SU-DHL-6 (cell line): ENCODE measurements around the gene BCL6.

Source experiments
- H2AFZ ChIP-seq: fragments of 200-600 bp; sonication (generic); 2 replicates; pipeline ENCODE4 v1.6.1; 2014; ENCODE audit warnings: low read depth, mild to moderate bottlenecking, moderate library complexity, mixed read lengths, antibody characterized with exemption, low read length; ENCODE audit not compliant: severe bottlenecking
- H3F3A ChIP-seq: fragments of 200-600 bp; shearing (Covaris generic); 2 replicates; pipeline ENCODE4 v1.6.0; 2016; ENCODE audit warnings: antibody characterized with exemption, mild to moderate bottlenecking; ENCODE audit not compliant: insufficient read depth
- H3K27ac ChIP-seq: fragments of 200-600 bp; sonication (generic); 2 replicates; pipeline ENCODE4 v1.5.1; 2016; ENCODE audit warnings: low read depth, mild to moderate bottlenecking, low read length, moderate library complexity, mixed read lengths
- H3K27me3 ChIP-seq: fragments of 200-600 bp; sonication (generic), shearing (Covaris generic); 2 replicates; pipeline ENCODE4 v1.6.0; 2014; ENCODE audit warnings: mild to moderate bottlenecking, low read length
- H3K36me3 ChIP-seq: fragments of 200-600 bp; sonication (generic); 2 replicates; pipeline ENCODE4 v1.6.1; 2014; ENCODE audit warnings: mild to moderate bottlenecking, low read length, mixed read lengths
- H3K4me2 ChIP-seq: fragments of 300-600, 200-600 bp; shearing (Covaris generic), sonication (generic); 2 replicates; pipeline ENCODE4 v1.6.0; 2014; ENCODE audit warnings: low read length, low read depth, mild to moderate bottlenecking; ENCODE audit not compliant: poor library complexity, severe bottlenecking
- H3K4me3 ChIP-seq: fragments of 200-600 bp; sonication (generic); 2 replicates; pipeline ENCODE4 v1.5.1; 2014; ENCODE audit warnings: antibody characterized with exemption, low read length, mild to moderate bottlenecking, mixed read lengths; ENCODE audit not compliant: insufficient read depth, poor library complexity, severe bottlenecking
- H3K79me2 ChIP-seq: fragments of 200-600 bp; sonication (generic); 2 replicates; pipeline ENCODE4 v1.6.1; 2014; ENCODE audit warnings: mild to moderate bottlenecking, low read length, moderate library complexity; ENCODE audit not compliant: insufficient read depth
- H3K9ac ChIP-seq: fragments of 200-600 bp; sonication (generic); 2 replicates; pipeline ENCODE4 v1.7.0; 2014; ENCODE audit warnings: mild to moderate bottlenecking, low read length
- H3K9me2 ChIP-seq: fragments of 200-600 bp; sonication (generic); replicated peaks from 2 replicates; pipeline ENCODE4 v1.6.1; 2014; ENCODE audit warnings: low read length; ENCODE audit not compliant: insufficient read depth
- H3K9me3 ChIP-seq: fragments of 200-600 bp; sonication (generic); 2 replicates; pipeline ENCODE4 v1.6.1; 2014; ENCODE audit warnings: low read length, mixed read lengths; ENCODE audit not compliant: insufficient read depth
- H4K20me1 ChIP-seq: fragments of 200-600 bp; sonication (generic); 2 replicates; pipeline ENCODE4 v1.6.1; 2014; ENCODE audit warnings: low read depth, mild to moderate bottlenecking, antibody characterized with exemption, low read length, moderate library complexity, mixed read lengths
- CTCF ChIP-seq: fragments of 200-600 bp; sonication (generic); IDR thresholded peaks from one replicate; pipeline ENCODE4 v1.5.1; 2017; ENCODE audit warnings: antibody characterized with exemption, mild to moderate bottlenecking, low read length, moderate library complexity; ENCODE audit not compliant: insufficient read depth, poor library complexity, severe bottlenecking
- EZH2phosphoT487 ChIP-seq: fragments of 200-600 bp; sonication (generic), shearing (Covaris generic); conservative IDR thresholded peaks from 2 replicates; pipeline ENCODE4 v1.6.1; 2018; ENCODE audit warnings: mild to moderate bottlenecking, antibody characterized with exemption, low read length, moderate library complexity, mixed read lengths

BCL6 gene

GRCh38 chr3:187739561-187740332, 5.5 kb downstream of the BCL6 start:
- peaks cover 7% of the 10 kb centered on the region for H4K20me1 ChIP-seq
- H3K4me3 ChIP-seq, result peak overlapping the region; percentile 99
- H3K4me2 ChIP-seq, result peak overlapping the region; percentile 97
- H3K9ac ChIP-seq, result peak overlapping the region; percentile 99
- peaks cover 100% of the 10 kb centered on the region for H3K79me2 ChIP-seq
- H3K9me3 ChIP-seq, result no peaks in the 10 kb centered on the region
- no peak for TF ChIP-seq EZH2phosphoT487
- peak; percentile 96 for TF ChIP-seq CTCF
- no peaks in the 10 kb centered on the region for H3K27me3 ChIP-seq
- H3K27ac ChIP-seq, result peak overlapping the region; percentile 92
- no peak overlapping the region for H2AFZ ChIP-seq
- no peaks in the 10 kb centered on the region for H3K9me2 ChIP-seq
- peaks cover 31% of the 10 kb centered on the region for H3K36me3 ChIP-seq
- peaks cover 93% of the 10 kb centered on the region for H3F3A ChIP-seq

GRCh38 chr3:187739094-187739560, 6.1 kb downstream of the BCL6 start:
- H3K27me3 ChIP-seq, result no peaks in the 10 kb centered on the region
- H3K9ac ChIP-seq, result peak overlapping the region; percentile 99
- H3F3A ChIP-seq, result peaks cover 94% of the 10 kb centered on the region
- H3K27ac ChIP-seq, result peak overlapping the region; percentile 92
- no peak overlapping the region for H2AFZ ChIP-seq
- H3K4me2 ChIP-seq, result peak overlapping the region; percentile 97
- TF ChIP-seq EZH2phosphoT487 (no peak), CTCF (no peak)
- peaks cover 33% of the 10 kb centered on the region for H3K36me3 ChIP-seq
- peaks cover 100% of the 10 kb centered on the region for H3K79me2 ChIP-seq
- no peaks in the 10 kb centered on the region for H3K9me2 ChIP-seq
- H3K9me3 ChIP-seq, result no peaks in the 10 kb centered on the region
- H3K4me3 ChIP-seq, result peak overlapping the region; percentile 99
- H4K20me1 ChIP-seq, result peaks cover 13% of the 10 kb centered on the region

GRCh38 chr3:187738331-187739093, 6.8 kb downstream of the BCL6 start:
- H2AFZ ChIP-seq, result no peak overlapping the region
- no peaks in the 10 kb centered on the region for H3K9me3 ChIP-seq
- H4K20me1 ChIP-seq, result peaks cover 16% of the 10 kb centered on the region
- peaks cover 93% of the 10 kb centered on the region for H3F3A ChIP-seq
- no peaks in the 10 kb centered on the region for H3K9me2 ChIP-seq
- H3K27me3 ChIP-seq, result no peaks in the 10 kb centered on the region
- peaks cover 33% of the 10 kb centered on the region for H3K36me3 ChIP-seq
- TF ChIP-seq EZH2phosphoT487 (no peak), CTCF (peak; percentile 40)
- peak overlapping the region; percentile 99 for H3K9ac ChIP-seq
- H3K27ac ChIP-seq, result peak overlapping the region; percentile 92
- peak overlapping the region; percentile 99 for H3K4me3 ChIP-seq
- peaks cover 99% of the 10 kb centered on the region for H3K79me2 ChIP-seq
- H3K4me2 ChIP-seq, result peak overlapping the region; percentile 97
